ENCODE measurements around the gene DUSP3.
"Not testable (repeated sequence)": the region's sequence is repeated elsewhere in the genome, so short reads cannot be mapped to it uniquely, and the experiment has no call there.

DUSP3 gene

GRCh38 chr17:43800736-43801135 lies 22.0 kb upstream of the DUSP3 start:
- DNase-seq: no peak

GRCh38 chr17:43799047-43799446 lies 20.3 kb upstream of the DUSP3 start:
- DNase-seq: no peak

GRCh38 chr17:43798024-43798423 lies 19.2 kb upstream of the DUSP3 start:
- DNase-seq: not testable (repeated sequence)

GRCh38 chr17:43792668-43793067 lies 13.9 kb upstream of the DUSP3 start:
- not testable (repeated sequence) for DNase-seq

- DNase-seq: no peak
These were observed 12.8 kb upstream of the DUSP3 start for GRCh38 chr17:43791589-43791988.

GRCh38 chr17:43790311-43790940 lies 11.6 kb upstream of the DUSP3 start:
- no peak for DNase-seq

GRCh38 chr17:43789482-43789881 lies 10.7 kb upstream of the DUSP3 start:
- no peak for DNase-seq

- DNase-seq: no peak
These were observed 9.8 kb upstream of the DUSP3 start for GRCh38 chr17:43788540-43788939.

GRCh38 chr17:43787728-43788127 lies 9.0 kb upstream of the DUSP3 start:
- DNase-seq: no peak

GRCh38 chr17:43784628-43785101 lies 5.9 kb upstream of the DUSP3 start:
- no peak for DNase-seq

- DNase-seq: no peak
These were observed 5.3 kb upstream of the DUSP3 start for GRCh38 chr17:43784068-43784467.

GRCh38 chr17:43782913-43783680 lies 4.3 kb upstream of the DUSP3 start:
- no peak for DNase-seq

- DNase-seq: no peak
These were observed 1.4 kb upstream of the DUSP3 start, which contains the start of gene CFAP97D1 for GRCh38 chr17:43780135-43780534. Gene CFAP97D1, plus strand, starts transcription at chr17:43780435. Its CDS starts 28 bp downstream, at chr17:43780463.

GRCh38 chr17:43779145-43780125 lies 658 bp upstream of the DUSP3 start:
- no peak for DNase-seq

GRCh38 chr17:43774304-43775250 lies 4.2 kb downstream of the DUSP3 start:
- no peak for DNase-seq

- DNase-seq: no peak
These were observed 5.7 kb downstream of the DUSP3 start for GRCh38 chr17:43772877-43773648.

GRCh38 chr17:43771463-43771862 lies 7.3 kb downstream of the DUSP3 start:
- DNase-seq: no peak

GRCh38 chr17:43770957-43771356 lies 7.8 kb downstream of the DUSP3 start:
- DNase-seq: no peak

- DNase-seq: no peak
These were observed 8.9 kb downstream of the DUSP3 start for GRCh38 chr17:43769859-43770258.

GRCh38 chr17:43769426-43769825 lies 9.4 kb downstream of the DUSP3 start:
- no peak for DNase-seq

- DNase-seq: no peak
These were observed 9.8 kb downstream of the DUSP3 start for GRCh38 chr17:43768943-43769342.
